GM10266 (cell line): Measurements from ENCODE around the gene MORC2.

Experiments used
- DNase-seq: peaks from one replicate; pipeline ENCODE4 v3.0.0; 2012; ENCODE audit errors: extremely low spot score
- CTCF ChIP-seq: IDR thresholded peaks from 2 replicates; pipeline ENCODE4 v1.5.1; 2012; ENCODE audit warnings: mild to moderate bottlenecking, low read depth; ENCODE audit not compliant: control insufficient read depth, insufficient read depth; ENCODE audit errors: missing control alignments

Gene MORC2

GRCh38 chr22:30889268-30889995 lies 79.1 kb downstream of the MORC2 start:
- no peak for TF ChIP-seq CTCF
- DNase-seq, result no peak

- TF ChIP-seq CTCF, result no peak
- DNase-seq, result no peak
Measured at GRCh38 chr22:30887861-30888260, 80.7 kb downstream of the MORC2 start.

GRCh38 chr22:30887453-30887852 lies 81.1 kb downstream of the MORC2 start:
- TF ChIP-seq CTCF, result no peak
- DNase-seq, result no peak

- no peak for DNase-seq
- no peak for TF ChIP-seq CTCF
Measured at GRCh38 chr22:30885591-30885990, 83.0 kb downstream of the MORC2 start.

GRCh38 chr22:30885001-30885366 lies 83.6 kb downstream of the MORC2 start:
- TF ChIP-seq CTCF, result no peak

GRCh38 chr22:30884211-30885000 lies 84.2 kb downstream of the MORC2 start:
- TF ChIP-seq CTCF, result no peak
- DNase-seq, result no peak

More at GRCh38 chr22:30885001-30885366, 83.6 kb downstream of the MORC2 start:
- no peak for DNase-seq

GRCh38 chr22:30883586-30884145 lies 84.9 kb downstream of the MORC2 start:
- no peak for DNase-seq
- TF ChIP-seq CTCF, result no peak
